Mesothelial cell of epicardium (in vitro differentiated cells): Measurements from ENCODE around the gene SPAG16. TPM values are rescaled to one million over a fixed set of nuclear protein-coding genes. Genes with fewer than 3 reads are reported as not detected.

Experiments used
- DNase-seq, 2 experiments: peaks; one replicate each; pipeline ENCODE4 v3.0.0; 2021; ENCODE audit warnings: low spot score in 2 of 2; ENCODE audit not compliant: unreplicated experiment in 2 of 2
- H3K27ac Mint-ChIP-seq: 2 replicates; pipeline ENCODE4 v1.8.0; 2021; ENCODE audit warnings: mixed read lengths
- H3K27me3 Mint-ChIP-seq: 2 replicates; pipeline ENCODE4 v1.8.0; 2021; ENCODE audit warnings: low read depth, mixed read lengths
- H3K36me3 Mint-ChIP-seq: 2 replicates; pipeline ENCODE4 v1.8.0; 2021; ENCODE audit warnings: mixed read lengths
- H3K4me1 Mint-ChIP-seq: 2 replicates; pipeline ENCODE4 v1.8.0; 2021; ENCODE audit warnings: mixed read lengths
- H3K4me3 Mint-ChIP-seq: 2 replicates; pipeline ENCODE4 v1.8.0; 2021; ENCODE audit warnings: mild to moderate bottlenecking, moderate library complexity, mixed read lengths
- H3K9me3 Mint-ChIP-seq: 2 replicates; pipeline ENCODE4 v1.8.0; 2021; ENCODE audit warnings: mixed read lengths
- CTCF ChIP-seq: fragments of 200-600 bp; sonication (generic); IDR thresholded peaks from one replicate; pipeline ENCODE4 v1.5.0; 2021; ENCODE audit warnings: antibody characterized with exemption; ENCODE audit not compliant: unreplicated experiment
- total RNA-seq: library from RNA; stranded (reverse); gene quantifications from 3 replicates; pipeline ENCODE4 v1.2.1, GENCODE V29; 2021

SPAG16 gene
- total RNA-seq, 1 donor from 2014 or later: 35.1 TPM

- H3K9me3 Mint-ChIP-seq: peaks cover 56% of the 10 kb centered on the region
- no peak overlapping the region for H3K4me3 Mint-ChIP-seq
- H3K36me3 Mint-ChIP-seq: peaks cover 7% of the 10 kb centered on the region
- TF ChIP-seq CTCF: no peak
- no peak overlapping the region for H3K27ac Mint-ChIP-seq
- DNase-seq: no peak
- no peaks in the 10 kb centered on the region for H3K27me3 Mint-ChIP-seq
- no peaks in the 10 kb centered on the region for H3K4me1 Mint-ChIP-seq
Measured at GRCh38 chr2:213476641-213477040, 192.4 kb downstream of the SPAG16 start.

GRCh38 chr2:213490087-213490486, 205.8 kb downstream of the SPAG16 start:
- no peak overlapping the region for H3K4me3 Mint-ChIP-seq
- TF ChIP-seq CTCF: no peak
- no peak for DNase-seq
- no peaks in the 10 kb centered on the region for H3K36me3 Mint-ChIP-seq
- peaks cover 5% of the 10 kb centered on the region for H3K9me3 Mint-ChIP-seq
- H3K27me3 Mint-ChIP-seq: no peaks in the 10 kb centered on the region
- no peaks in the 10 kb centered on the region for H3K4me1 Mint-ChIP-seq
- no peak overlapping the region for H3K27ac Mint-ChIP-seq

- Mint-ChIP-seq H3K4me3 (no peak overlapping the region), H3K9me3 (no peaks in the 10 kb centered on the region), H3K4me1 (no peaks in the 10 kb centered on the region), H3K27ac (no peak overlapping the region), H3K27me3 (no peaks in the 10 kb centered on the region), H3K36me3 (no peaks in the 10 kb centered on the region)
- DNase-seq: no peak
- TF ChIP-seq CTCF: no peak
Measured at GRCh38 chr2:213491376-213491775, 207.1 kb downstream of the SPAG16 start.

GRCh38 chr2:213496226-213496625, 212.0 kb downstream of the SPAG16 start:
- no peaks in the 10 kb centered on the region for H3K27me3 Mint-ChIP-seq
- no peak for TF ChIP-seq CTCF
- H3K27ac Mint-ChIP-seq: no peak overlapping the region

GRCh38 chr2:213500881-213501280, 216.6 kb downstream of the SPAG16 start:
- no peaks in the 10 kb centered on the region for H3K27me3 Mint-ChIP-seq
- H3K4me1 Mint-ChIP-seq: peaks cover 16% of the 10 kb centered on the region
- no peak overlapping the region for H3K4me3 Mint-ChIP-seq
- no peak overlapping the region for H3K27ac Mint-ChIP-seq
- no peaks in the 10 kb centered on the region for H3K36me3 Mint-ChIP-seq
- TF ChIP-seq CTCF: no peak
- DNase-seq: no peak
- H3K9me3 Mint-ChIP-seq: no peaks in the 10 kb centered on the region

More at GRCh38 chr2:213496226-213496625, 212.0 kb downstream of the SPAG16 start:
- H3K4me3 Mint-ChIP-seq: no peak overlapping the region
- H3K9me3 Mint-ChIP-seq: no peaks in the 10 kb centered on the region
- no peak for DNase-seq
- no peaks in the 10 kb centered on the region for H3K36me3 Mint-ChIP-seq
- peaks cover under 1% of the 10 kb centered on the region for H3K4me1 Mint-ChIP-seq

GRCh38 chr2:213524164-213524563, 239.9 kb downstream of the SPAG16 start:
- Mint-ChIP-seq H3K27ac (no peak overlapping the region), H3K27me3 (no peaks in the 10 kb centered on the region), H3K36me3 (peaks cover 4% of the 10 kb centered on the region), H3K4me3 (no peak overlapping the region), H3K9me3 (peaks cover 40% of the 10 kb centered on the region), H3K4me1 (no peaks in the 10 kb centered on the region)
- no peak for TF ChIP-seq CTCF
- DNase-seq: no peak
